Left lung (tissue), 10 donors: ENCODE measurements around the gene SOD1. TPM values are rescaled to one million over a fixed set of nuclear protein-coding genes. Genes with fewer than 3 reads are reported as not detected.

ENCODE experiments used
- ATAC-seq: fragments of 200-7000 bp; cut with Tn5 transposase; one replicate; pipeline ENCODE4 v1.9.1; 2020; ENCODE audit warnings: moderate library complexity
- DNase-seq, 4 donors: peaks; one replicate each; pipeline ENCODE4 v3.0.0-alpha.2; 2013 to 2020
- H3K27ac ChIP-seq, 2 donors: fragments of 200-600 bp; sonication (generic) in 1 of 2; one replicate each; pipeline versions ENCODE4 v1.5.0 to v1.8.0; 2020 to 2021
- H3K27me3 ChIP-seq, 2 donors: fragments of 200-600 bp; sonication (generic) in 1 of 2; one replicate each; pipeline versions ENCODE4 v1.5.0 to v1.8.0; 2020 to 2021
- H3K36me3 ChIP-seq, 2 donors: fragments of 200-600 bp; sonication (generic) in 1 of 2; one replicate each; pipeline versions ENCODE4 v1.5.0 to v1.8.0; 2020 to 2021
- H3K4me1 ChIP-seq, 2 donors: fragments of 200-600 bp; one replicate each; pipeline ENCODE4 v1.8.0; 2021
- H3K4me3 ChIP-seq, 2 donors: fragments of 200-600 bp; sonication (generic) in 1 of 2; one replicate each; pipeline versions ENCODE4 v1.5.0 to v1.8.0; 2020 to 2021; ENCODE audit warnings: mild to moderate bottlenecking in 1 of 2
- H3K9me3 ChIP-seq, 2 donors: fragments of 200-600 bp; sonication (generic) in 1 of 2; one replicate each; pipeline versions ENCODE4 v1.5.0 to v1.8.0; 2020 to 2021
- intact Hi-C, 2 donors: fragments of 100-400 bp; cut with DNase I; formaldehyde crosslinking; loops; one replicate each; pipeline versions ENCODE4 v1.11.2 to v1.14.2; 2022
- polyA plus RNA-seq, 6 donors: library from polyadenylated mRNA; unstranded; fragments of 120-200 nt; gene quantifications; one replicate each; pipeline ENCODE4 v1.2.1, GENCODE V29; 2013; ENCODE audit not compliant: insufficient read length in 6 of 6
- total RNA-seq, 2 donors: library from RNA; stranded (reverse); fragmentation: NEBNext Ultra II Directional; extraction: Animal tissue kit (Norgen Biotek cat#: 25700); gene quantifications; one replicate each; pipeline ENCODE4 v1.2.1, GENCODE V29; 2021
- TF ChIP-seq, protein P1 (sequence below), 2 donors: fragments of 200-600 bp; sonication (generic) in 1 of 2; IDR thresholded peaks; one replicate each; pipeline versions ENCODE4 v1.5.0 to v1.8.0; 2021; ENCODE audit warnings: antibody characterized with exemption in 2 of 2
- donor health status: DM: no; HTN: yes; CAD: no.
- donor health status: DM: no; HTN: no; CAD: no.

SOD1 gene
- total and polyA plus RNA-seq, 8 donors = 142 to 227 (median 217) TPM

DNA sequence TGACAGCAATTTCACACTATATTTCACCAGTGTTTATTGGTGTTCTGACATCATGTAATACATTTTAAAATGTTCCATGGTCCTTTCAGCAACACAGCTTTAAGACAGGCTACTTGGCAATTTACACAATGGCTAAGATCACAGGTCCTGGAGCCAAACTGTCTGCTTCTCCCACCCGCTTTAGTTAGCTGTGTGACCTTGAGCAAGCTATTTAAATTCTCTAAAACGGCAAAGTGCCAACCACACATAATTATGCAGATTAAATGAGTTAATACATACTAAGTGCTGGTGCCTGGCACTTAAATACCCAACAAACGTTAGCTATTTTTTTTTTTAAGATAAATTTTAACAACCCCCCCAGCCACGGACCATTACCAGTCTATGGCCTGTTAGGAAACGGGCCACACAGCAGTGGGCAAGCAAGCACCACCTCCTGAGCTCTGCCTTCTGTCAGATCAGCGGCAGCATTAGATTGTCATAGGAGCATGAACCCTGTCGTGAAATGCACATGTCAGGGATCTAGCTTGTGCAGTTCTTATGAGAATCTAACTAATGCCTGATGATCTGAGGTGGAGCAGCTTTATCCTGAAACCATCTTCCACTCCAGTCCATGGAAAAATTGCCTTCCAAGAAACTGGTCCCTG lies 26.9 kb downstream of the SOD1 start:
- H3K36me3 ChIP-seq = peaks cover 0 to 91% of the 10 kb centered on the region in 2 donors

DNA sequence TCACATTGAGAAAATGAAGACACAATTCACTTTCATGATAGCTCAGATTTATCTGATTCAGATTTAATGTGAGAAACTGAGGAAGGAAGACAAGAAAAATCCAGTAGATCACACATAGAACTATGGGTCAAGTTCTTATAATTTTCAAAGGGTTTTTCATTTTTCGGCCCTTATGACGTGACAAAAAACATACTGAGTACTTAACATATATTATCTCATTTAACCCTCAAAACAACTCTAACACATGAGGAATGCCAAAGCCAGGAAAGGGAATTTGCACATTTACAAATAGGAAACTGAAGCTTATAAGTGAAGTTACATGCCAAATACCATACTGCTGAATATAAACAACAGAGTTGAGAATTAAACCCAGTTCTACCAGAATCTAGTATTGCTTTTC lies 27.6 kb downstream of the SOD1 start:
- peaks cover 0 to 97% of the 10 kb centered on the region in 2 donors for H3K36me3 ChIP-seq
- H3K27ac ChIP-seq = no peak overlapping the region
- intact Hi-C loops = no loop called here
- ATAC-seq = no peak
- H3K4me3 ChIP-seq = no peak overlapping the region
- no peaks in the 10 kb centered on the region for H3K4me1 ChIP-seq
- DNase-seq = no peak
- TF ChIP-seq, protein P1, sequence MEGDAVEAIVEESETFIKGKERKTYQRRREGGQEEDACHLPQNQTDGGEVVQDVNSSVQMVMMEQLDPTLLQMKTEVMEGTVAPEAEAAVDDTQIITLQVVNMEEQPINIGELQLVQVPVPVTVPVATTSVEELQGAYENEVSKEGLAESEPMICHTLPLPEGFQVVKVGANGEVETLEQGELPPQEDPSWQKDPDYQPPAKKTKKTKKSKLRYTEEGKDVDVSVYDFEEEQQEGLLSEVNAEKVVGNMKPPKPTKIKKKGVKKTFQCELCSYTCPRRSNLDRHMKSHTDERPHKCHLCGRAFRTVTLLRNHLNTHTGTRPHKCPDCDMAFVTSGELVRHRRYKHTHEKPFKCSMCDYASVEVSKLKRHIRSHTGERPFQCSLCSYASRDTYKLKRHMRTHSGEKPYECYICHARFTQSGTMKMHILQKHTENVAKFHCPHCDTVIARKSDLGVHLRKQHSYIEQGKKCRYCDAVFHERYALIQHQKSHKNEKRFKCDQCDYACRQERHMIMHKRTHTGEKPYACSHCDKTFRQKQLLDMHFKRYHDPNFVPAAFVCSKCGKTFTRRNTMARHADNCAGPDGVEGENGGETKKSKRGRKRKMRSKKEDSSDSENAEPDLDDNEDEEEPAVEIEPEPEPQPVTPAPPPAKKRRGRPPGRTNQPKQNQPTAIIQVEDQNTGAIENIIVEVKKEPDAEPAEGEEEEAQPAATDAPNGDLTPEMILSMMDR (IDR thresholded peaks at IDR 0.05) = no peak
- H3K27me3 ChIP-seq = no peaks in the 10 kb centered on the region
- no peaks in the 10 kb centered on the region for H3K9me3 ChIP-seq

More for the DNA sequence above, 26.9 kb downstream of the SOD1 start:
- TF ChIP-seq, protein P1 (IDR thresholded peaks at IDR 0.05) = no peak
- Histone ChIP-seq H3K4me1 (no peaks in the 10 kb centered on the region), H3K4me3 (no peak overlapping the region), H3K27ac (no peak overlapping the region), H3K9me3 (no peaks in the 10 kb centered on the region), H3K27me3 (no peaks in the 10 kb centered on the region)
- intact Hi-C loops = no loop called here
- DNase-seq = no peak
- ATAC-seq = no peak

DNA sequence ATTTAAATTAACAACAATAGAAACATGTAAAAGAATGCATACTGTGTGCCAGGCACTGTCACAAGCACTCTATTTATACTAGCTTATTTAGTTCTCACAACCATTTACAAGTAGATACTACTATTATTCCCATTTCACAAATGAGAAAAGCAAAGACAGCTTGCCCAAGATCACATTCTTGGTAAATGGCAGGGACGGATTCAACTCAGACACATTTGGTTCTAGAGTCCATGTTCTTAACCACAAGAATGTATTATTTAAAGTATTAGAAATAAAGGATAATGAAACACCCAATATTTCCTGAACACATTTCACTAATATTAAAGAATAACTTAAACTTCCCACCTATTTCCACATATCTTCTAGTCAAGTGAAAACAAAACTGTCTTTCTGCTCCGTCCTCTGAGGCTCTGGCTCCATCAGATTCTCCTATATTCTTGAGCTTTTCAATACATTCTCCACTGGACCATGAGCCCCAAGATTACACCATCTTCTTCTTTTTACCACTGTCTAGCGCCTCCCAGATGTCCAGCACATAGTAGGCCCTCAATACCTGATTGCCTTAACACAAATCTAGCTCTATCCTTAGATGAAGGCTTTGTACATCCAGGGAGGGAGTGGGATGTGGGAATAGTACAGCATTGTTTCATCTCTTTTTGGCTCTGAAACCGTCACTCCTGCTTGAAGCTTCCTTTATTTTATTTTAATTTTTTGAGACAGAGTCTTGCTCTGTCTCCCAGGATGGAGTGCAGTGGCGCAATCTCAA lies 29.3 kb downstream of the SOD1 start:
- TF ChIP-seq, protein P1 (IDR thresholded peaks at IDR 0.05) = no peak
- no peaks in the 10 kb centered on the region for H3K27me3 ChIP-seq
- no peaks in the 10 kb centered on the region for H3K4me1 ChIP-seq
- DNase-seq (no peak), ATAC-seq (no peak)
- peaks cover 0 to 100% of the 10 kb centered on the region in 2 donors for H3K36me3 ChIP-seq
- no peak overlapping the region for H3K4me3 ChIP-seq
- H3K9me3 ChIP-seq = no peaks in the 10 kb centered on the region
- no peak overlapping the region for H3K27ac ChIP-seq
- intact Hi-C loops = no loop called here

DNA sequence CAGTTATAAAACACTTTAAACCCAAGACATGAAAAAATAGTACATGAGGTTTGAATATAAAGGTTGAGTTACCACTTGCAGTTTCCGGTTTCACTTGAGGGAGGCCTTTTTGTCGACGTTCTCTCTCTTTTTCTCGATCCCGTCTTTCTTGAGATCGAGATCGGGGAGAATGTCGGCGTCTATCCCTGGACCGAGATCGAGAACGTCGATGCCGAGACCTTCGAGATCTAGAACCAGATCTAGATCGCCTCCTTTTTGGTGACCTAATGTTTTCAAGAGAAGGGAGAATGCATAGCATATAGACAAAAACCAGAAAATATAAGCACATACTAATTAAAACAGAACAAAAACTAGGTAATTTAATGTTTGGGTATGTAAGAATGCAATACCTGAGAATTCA lies 33.7 kb downstream of the SOD1 start:
- ATAC-seq (no peak), DNase-seq (no peak)
- TF ChIP-seq, protein P1 (IDR thresholded peaks at IDR 0.05) = no peak
- Histone ChIP-seq H3K4me1 (no peaks in the 10 kb centered on the region), H3K36me3 (peaks cover 0 to 86% of the 10 kb centered on the region in 2 donors), H3K4me3 (no peak overlapping the region), H3K9me3 (no peaks in the 10 kb centered on the region), H3K27ac (no peak overlapping the region), H3K27me3 (no peaks in the 10 kb centered on the region)
- intact Hi-C loops = no loop called here

DNA sequence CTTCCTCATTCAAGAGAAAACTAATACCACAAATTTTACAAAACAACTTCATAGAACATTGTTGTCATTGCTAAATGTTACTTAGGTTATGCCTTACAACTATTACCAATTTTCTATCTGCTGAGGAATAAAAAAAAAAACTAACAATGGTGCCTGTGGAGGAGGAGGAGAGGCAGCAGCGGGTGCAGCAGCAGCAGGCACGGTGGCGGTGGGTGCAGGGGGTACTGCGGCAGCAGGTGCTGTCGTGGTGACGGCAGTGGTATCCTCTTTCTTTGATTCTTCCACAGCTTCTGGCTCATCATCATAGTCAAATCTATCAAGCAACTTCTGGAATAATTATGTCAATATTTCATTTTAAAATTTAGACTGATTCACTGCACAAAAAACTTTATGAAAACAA lies 36.9 kb downstream of the SOD1 start:
- Histone ChIP-seq H3K36me3 (peaks cover 0 to 77% of the 10 kb centered on the region in 2 donors), H3K27me3 (no peaks in the 10 kb centered on the region), H3K27ac (no peak overlapping the region), H3K4me3 (no peak overlapping the region), H3K9me3 (no peaks in the 10 kb centered on the region), H3K4me1 (no peaks in the 10 kb centered on the region)
- TF ChIP-seq, protein P1 (IDR thresholded peaks at IDR 0.05) = no peak
- ATAC-seq = no peak
- intact Hi-C loops = no loop called here
- no peak for DNase-seq
